Lung (tissue), 12 donors: ENCODE data around the gene MN1. TPM values are rescaled to one million over a fixed set of nuclear protein-coding genes. Genes with fewer than 3 reads are reported as not detected.

Source experiments
- ATAC-seq: fragments of 200-7000 bp; cut with Tn5 transposase; one replicate; pipeline ENCODE4 v1.9.1; 2020; ENCODE audit warnings: moderate number of reproducible peaks; ENCODE audit not compliant: insufficient read depth, low FRiP score
- DNase-seq, 3 donors: peaks; one replicate each; pipeline ENCODE4 v3.0.0-alpha.2; 2013 to 2017
- H3K27ac ChIP-seq, 2 donors: one replicate each; pipeline ENCODE4 v1.5.1; 2013; ENCODE audit warnings: mild to moderate bottlenecking in 2 of 2, moderate library complexity in 2 of 2, control low read depth in 1 of 2, inconsistent platforms in 1 of 2, low read depth in 1 of 2, low read length in 1 of 2
- H3K27me3 ChIP-seq, 3 donors: one replicate each; pipeline ENCODE4 v1.5.1; 2013; ENCODE audit warnings: low read length in 2 of 3; ENCODE audit not compliant: control insufficient read depth in 3 of 3, insufficient read depth in 3 of 3
- H3K36me3 ChIP-seq, 4 donors: one replicate each; pipeline ENCODE4 v1.5.1; 2013; ENCODE audit warnings: low read length in 4 of 4, mild to moderate bottlenecking in 1 of 4, moderate library complexity in 1 of 4; ENCODE audit not compliant: control insufficient read depth in 4 of 4, insufficient read depth in 4 of 4
- H3K4me1 ChIP-seq, 5 donors: one replicate each; pipeline ENCODE4 v1.5.1; 2013; ENCODE audit warnings: low read length in 5 of 5, mild to moderate bottlenecking in 2 of 5, moderate library complexity in 1 of 5; ENCODE audit not compliant: control insufficient read depth in 5 of 5, insufficient read depth in 5 of 5
- H3K4me3 ChIP-seq: one replicate; pipeline ENCODE4 v1.5.1; 2013; ENCODE audit warnings: mild to moderate bottlenecking, control low read depth, moderate library complexity
- H3K9ac ChIP-seq, 2 donors: one replicate each; pipeline ENCODE4 v1.5.1; 2013; ENCODE audit warnings: low read length in 2 of 2, control low read depth in 1 of 2; ENCODE audit not compliant: insufficient read depth in 1 of 2
- H3K9me3 ChIP-seq, 4 donors: one replicate each; pipeline ENCODE4 v1.5.1; 2013; ENCODE audit warnings: low read length in 3 of 4, mild to moderate bottlenecking in 1 of 4, moderate library complexity in 1 of 4; ENCODE audit not compliant: control insufficient read depth in 4 of 4, insufficient read depth in 3 of 4
- WGBS, 2 donors: extraction: QIAGEN DNeasy Blood & Tissue Kit; methylation state at CpG; one replicate each; pipeline ENCODE4 v1.1.7; 2013; 5-methylcytosine and 5-hydroxymethylcytosine counted together
- polyA plus RNA-seq, 2 donors: library from polyadenylated mRNA; stranded (reverse); fragments of 200-250 nt; gene quantifications; one replicate each; pipeline ENCODE4 v1.2.1, GENCODE V29; 2013
- total RNA-seq, 2 donors: library from RNA; depleted of rRNA in 1 of 2; stranded (reverse); fragments of >200 nt in 1 of 2; gene quantifications; one replicate each; pipeline ENCODE4 v1.2.1, GENCODE V29; 2014 to 2021
- TF ChIP-seq, protein P1 (sequence below): IDR thresholded peaks from 2 replicates; pipeline ENCODE4 v1.5.1; 2012; ENCODE audit warnings: mild to moderate bottlenecking; ENCODE audit errors: control extremely low read depth, extremely low read depth
- donor health status: control.
- donor health status: control.
- donor health status: Bipolar disorder and iron deficiency.
- donor health status: healthy.
- donor health status: DM: yes; HTN: yes; CAD: no.

The MN1 gene
- total and polyA plus RNA-seq, 4 donors, result 2.4 to 6.5 (median 3.6) TPM

- ATAC-seq (no peak), DNase-seq (no peak)
- H3K9me3 ChIP-seq, result no peaks in the 10 kb centered on the region
- no peak overlapping the region for H3K4me3 ChIP-seq
- TF ChIP-seq, protein P1, sequence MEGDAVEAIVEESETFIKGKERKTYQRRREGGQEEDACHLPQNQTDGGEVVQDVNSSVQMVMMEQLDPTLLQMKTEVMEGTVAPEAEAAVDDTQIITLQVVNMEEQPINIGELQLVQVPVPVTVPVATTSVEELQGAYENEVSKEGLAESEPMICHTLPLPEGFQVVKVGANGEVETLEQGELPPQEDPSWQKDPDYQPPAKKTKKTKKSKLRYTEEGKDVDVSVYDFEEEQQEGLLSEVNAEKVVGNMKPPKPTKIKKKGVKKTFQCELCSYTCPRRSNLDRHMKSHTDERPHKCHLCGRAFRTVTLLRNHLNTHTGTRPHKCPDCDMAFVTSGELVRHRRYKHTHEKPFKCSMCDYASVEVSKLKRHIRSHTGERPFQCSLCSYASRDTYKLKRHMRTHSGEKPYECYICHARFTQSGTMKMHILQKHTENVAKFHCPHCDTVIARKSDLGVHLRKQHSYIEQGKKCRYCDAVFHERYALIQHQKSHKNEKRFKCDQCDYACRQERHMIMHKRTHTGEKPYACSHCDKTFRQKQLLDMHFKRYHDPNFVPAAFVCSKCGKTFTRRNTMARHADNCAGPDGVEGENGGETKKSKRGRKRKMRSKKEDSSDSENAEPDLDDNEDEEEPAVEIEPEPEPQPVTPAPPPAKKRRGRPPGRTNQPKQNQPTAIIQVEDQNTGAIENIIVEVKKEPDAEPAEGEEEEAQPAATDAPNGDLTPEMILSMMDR, result no peak
- H3K4me1 ChIP-seq, result peaks cover 0 to 29% (median 15%) of the 10 kb centered on the region in 5 donors
- H3K27me3 ChIP-seq, result no peaks in the 10 kb centered on the region
- H3K36me3 ChIP-seq, result no peaks in the 10 kb centered on the region
- no peak overlapping the region for H3K9ac ChIP-seq
- H3K27ac ChIP-seq, result no peak overlapping the region
- WGBS, 2 donors, result 77 to 85% methylated on average over 4 of the region's 4 CpGs
Measured at GRCh38 chr22:27752771-27753170, 48.8 kb downstream of the MN1 start.

- 93 to 95% methylated on average over 5 of the region's 5 CpGs for WGBS, 2 donors
- no peak overlapping the region for H3K9ac ChIP-seq
- ATAC-seq, result no peak
- H3K27ac ChIP-seq, result no peak overlapping the region
- H3K4me3 ChIP-seq, result no peak overlapping the region
- no peak for DNase-seq
- TF ChIP-seq, protein P1, result no peak
- H3K9me3 ChIP-seq, result no peaks in the 10 kb centered on the region
- no peaks in the 10 kb centered on the region for H3K27me3 ChIP-seq
- H3K36me3 ChIP-seq, result no peaks in the 10 kb centered on the region
- peaks cover 0 to 34% (median 15%) of the 10 kb centered on the region in 5 donors for H3K4me1 ChIP-seq
Measured at GRCh38 chr22:27752141-27752540, 49.4 kb downstream of the MN1 start.

GRCh38 chr22:27751277-27752070, 50.1 kb downstream of the MN1 start:
- no peak overlapping the region for H3K9ac ChIP-seq
- no peaks in the 10 kb centered on the region for H3K27me3 ChIP-seq
- H3K27ac ChIP-seq, result no peak overlapping the region
- 90 to 91% methylated on average over 9 of the region's 9 CpGs for WGBS, 2 donors
- TF ChIP-seq, protein P1, result no peak
- ATAC-seq, result no peak
- peaks cover 0 to 34% (median 15%) of the 10 kb centered on the region in 5 donors for H3K4me1 ChIP-seq
- no peaks in the 10 kb centered on the region for H3K36me3 ChIP-seq
- no peaks in the 10 kb centered on the region for H3K9me3 ChIP-seq
- H3K4me3 ChIP-seq, result no peak overlapping the region
- no peak for DNase-seq
